ENCODE measurements around the gene DCAF5.

GRCh38 chr14:69005432-69006148, 147.3 kb downstream of the DCAF5 start:
- TF ChIP-seq EZH2phosphoT487 (IDR thresholded peaks at IDR 0.05; ENCODE audit: borderline replicate concordance): no peak
- TF ChIP-seq, protein P1, sequence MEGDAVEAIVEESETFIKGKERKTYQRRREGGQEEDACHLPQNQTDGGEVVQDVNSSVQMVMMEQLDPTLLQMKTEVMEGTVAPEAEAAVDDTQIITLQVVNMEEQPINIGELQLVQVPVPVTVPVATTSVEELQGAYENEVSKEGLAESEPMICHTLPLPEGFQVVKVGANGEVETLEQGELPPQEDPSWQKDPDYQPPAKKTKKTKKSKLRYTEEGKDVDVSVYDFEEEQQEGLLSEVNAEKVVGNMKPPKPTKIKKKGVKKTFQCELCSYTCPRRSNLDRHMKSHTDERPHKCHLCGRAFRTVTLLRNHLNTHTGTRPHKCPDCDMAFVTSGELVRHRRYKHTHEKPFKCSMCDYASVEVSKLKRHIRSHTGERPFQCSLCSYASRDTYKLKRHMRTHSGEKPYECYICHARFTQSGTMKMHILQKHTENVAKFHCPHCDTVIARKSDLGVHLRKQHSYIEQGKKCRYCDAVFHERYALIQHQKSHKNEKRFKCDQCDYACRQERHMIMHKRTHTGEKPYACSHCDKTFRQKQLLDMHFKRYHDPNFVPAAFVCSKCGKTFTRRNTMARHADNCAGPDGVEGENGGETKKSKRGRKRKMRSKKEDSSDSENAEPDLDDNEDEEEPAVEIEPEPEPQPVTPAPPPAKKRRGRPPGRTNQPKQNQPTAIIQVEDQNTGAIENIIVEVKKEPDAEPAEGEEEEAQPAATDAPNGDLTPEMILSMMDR (conservative IDR thresholded peaks at IDR 0.05; ENCODE audit: low read length): no peak
